HL-60 (cell line): ENCODE data around the gene RBBP9.

Experiments used
- CTCF ChIP-seq: IDR thresholded peaks from one replicate; pipeline ENCODE4 v1.5.1; 2011; ENCODE audit warnings: low read length, control low read depth, inconsistent platforms; ENCODE audit not compliant: insufficient read depth
- GABPA ChIP-seq: IDR thresholded peaks from 2 replicates; pipeline ENCODE4 v1.6.1; 2012; ENCODE audit warnings: low read depth
- REST ChIP-seq: IDR thresholded peaks from 2 replicates; pipeline ENCODE4 v1.6.1; 2012; ENCODE audit warnings: low read depth; ENCODE audit not compliant: insufficient replicate concordance
- SPI1 ChIP-seq: IDR thresholded peaks from 2 replicates; pipeline ENCODE4 v1.6.1; 2012; ENCODE audit warnings: low read depth, mild to moderate bottlenecking, borderline replicate concordance

GRCh38 chr20:18481596-18481995, 15.4 kb downstream of the RBBP9 start:
- TF ChIP-seq GABPA (no peak), CTCF (no peak), REST (no peak), SPI1 (no peak)
